Activated CD4-positive, CD25-positive, alpha-beta regulatory T cell treated with anti-CD3 and anti-CD28 coated beads, Interleukin-2, amount 50 U/mL, for 72 hours (primary cell): Measurements from ENCODE around the gene BRPF1.

Experiments used
- DNase-seq: peaks from one replicate; pipeline ENCODE4 v3.0.0; 2021

Gene BRPF1, protein sequence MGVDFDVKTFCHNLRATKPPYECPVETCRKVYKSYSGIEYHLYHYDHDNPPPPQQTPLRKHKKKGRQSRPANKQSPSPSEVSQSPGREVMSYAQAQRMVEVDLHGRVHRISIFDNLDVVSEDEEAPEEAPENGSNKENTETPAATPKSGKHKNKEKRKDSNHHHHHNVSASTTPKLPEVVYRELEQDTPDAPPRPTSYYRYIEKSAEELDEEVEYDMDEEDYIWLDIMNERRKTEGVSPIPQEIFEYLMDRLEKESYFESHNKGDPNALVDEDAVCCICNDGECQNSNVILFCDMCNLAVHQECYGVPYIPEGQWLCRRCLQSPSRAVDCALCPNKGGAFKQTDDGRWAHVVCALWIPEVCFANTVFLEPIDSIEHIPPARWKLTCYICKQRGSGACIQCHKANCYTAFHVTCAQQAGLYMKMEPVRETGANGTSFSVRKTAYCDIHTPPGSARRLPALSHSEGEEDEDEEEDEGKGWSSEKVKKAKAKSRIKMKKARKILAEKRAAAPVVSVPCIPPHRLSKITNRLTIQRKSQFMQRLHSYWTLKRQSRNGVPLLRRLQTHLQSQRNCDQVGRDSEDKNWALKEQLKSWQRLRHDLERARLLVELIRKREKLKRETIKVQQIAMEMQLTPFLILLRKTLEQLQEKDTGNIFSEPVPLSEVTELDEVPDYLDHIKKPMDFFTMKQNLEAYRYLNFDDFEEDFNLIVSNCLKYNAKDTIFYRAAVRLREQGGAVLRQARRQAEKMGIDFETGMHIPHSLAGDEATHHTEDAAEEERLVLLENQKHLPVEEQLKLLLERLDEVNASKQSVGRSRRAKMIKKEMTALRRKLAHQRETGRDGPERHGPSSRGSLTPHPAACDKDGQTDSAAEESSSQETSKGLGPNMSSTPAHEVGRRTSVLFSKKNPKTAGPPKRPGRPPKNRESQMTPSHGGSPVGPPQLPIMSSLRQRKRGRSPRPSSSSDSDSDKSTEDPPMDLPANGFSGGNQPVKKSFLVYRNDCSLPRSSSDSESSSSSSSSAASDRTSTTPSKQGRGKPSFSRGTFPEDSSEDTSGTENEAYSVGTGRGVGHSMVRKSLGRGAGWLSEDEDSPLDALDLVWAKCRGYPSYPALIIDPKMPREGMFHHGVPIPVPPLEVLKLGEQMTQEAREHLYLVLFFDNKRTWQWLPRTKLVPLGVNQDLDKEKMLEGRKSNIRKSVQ (N-terminal part only)

GRCh38 chr3:9731206-9732079, at the start of gene BRPF1:
Gene BRPF1 (plus strand): TSS chr3:9731735. CDS start chr3:9734141, 2,406 bp downstream.
- peak; percentile 96 for DNase-seq

- no peak for DNase-seq
Observed at GRCh38 chr3:9682096-9682495, 49.4 kb upstream of the BRPF1 start.

DNA sequence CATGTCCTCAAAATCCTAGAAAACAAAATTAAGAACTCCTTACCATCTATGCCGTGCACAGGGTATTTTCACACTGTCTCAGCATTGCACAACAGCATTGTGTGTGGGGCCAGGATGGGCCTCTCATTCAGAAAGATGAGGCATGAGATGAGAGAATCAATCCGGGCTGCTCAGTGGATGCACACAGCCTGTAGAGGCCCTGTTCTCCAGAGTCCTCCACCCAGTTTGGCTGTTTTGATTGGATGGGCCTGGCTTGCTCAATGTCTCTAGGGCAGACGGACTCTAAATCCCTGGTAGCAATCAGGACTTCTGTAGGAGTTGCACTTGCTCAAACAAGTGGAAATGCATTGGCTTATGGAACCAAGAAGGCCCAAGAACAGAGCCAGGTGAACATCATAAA, 48.1 kb upstream of the BRPF1 start:
- no peak for DNase-seq

DNA sequence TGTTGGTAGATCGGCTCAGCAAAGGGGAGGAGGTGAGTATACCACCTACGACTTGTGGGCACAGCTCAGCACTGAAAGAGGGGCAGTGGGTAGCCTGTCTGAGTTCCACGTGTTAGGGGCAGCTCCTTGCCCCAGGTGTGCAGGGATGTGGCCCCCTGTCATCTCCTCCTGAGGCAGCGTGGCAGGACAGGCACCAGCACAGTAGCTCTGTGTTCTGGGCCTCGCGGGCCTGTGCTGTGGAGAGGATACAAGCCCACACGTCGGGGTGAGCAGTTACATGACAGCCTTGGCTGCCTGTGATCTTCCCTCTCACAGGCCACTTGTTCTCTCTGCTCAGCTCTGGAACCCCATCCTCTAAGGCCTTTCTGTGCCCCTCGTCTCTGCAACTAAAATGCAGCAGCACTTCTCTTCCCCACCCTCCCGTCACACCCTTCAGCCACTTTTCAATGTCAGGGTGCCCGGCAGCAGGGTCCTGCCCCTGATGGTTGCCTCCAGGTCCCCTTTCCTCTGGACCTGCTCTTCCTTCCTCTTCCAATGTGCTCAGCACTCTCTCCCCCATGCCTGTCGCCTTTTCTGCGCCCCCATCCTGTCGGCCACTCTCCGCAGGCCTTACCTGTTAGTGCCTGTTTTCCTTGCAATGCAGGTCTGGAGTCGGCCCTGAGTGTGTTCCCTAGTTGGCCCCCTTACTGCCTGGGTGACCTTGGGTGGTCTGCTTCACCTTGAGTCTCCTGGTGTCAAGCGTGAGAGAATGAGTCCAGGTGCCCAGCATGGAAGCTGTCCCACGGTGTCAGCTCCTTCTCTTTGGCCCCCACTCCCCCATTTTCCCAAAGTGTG, 46.1 kb upstream of the BRPF1 start:
- no peak for DNase-seq

- no peak for DNase-seq
Observed at GRCh38 chr3:9686050-9686550, 45.4 kb upstream of the BRPF1 start.

- DNase-seq, result no peak
Observed at GRCh38 chr3:9686703-9687102, 44.8 kb upstream of the BRPF1 start.

DNA sequence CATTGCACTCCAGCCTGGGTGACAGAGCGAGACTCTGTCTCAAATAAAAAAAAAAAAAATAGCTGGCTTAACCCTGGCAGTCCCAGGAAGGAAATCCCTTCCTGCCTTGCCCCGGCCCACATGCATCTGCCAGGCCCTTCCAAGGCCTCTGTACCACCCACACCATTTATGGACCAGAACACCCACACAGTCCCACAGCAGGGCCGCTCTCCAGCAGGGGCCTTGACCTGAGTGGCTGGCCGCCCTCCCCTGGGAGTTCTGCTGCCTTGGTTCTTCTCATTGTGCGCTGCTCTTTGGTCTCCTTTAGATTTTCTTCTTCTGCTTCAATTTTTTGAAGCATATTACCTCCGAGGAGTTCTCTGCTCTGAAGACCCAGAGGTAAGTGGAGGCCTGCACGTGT, 44.0 kb upstream of the BRPF1 start:
- DNase-seq, result no peak

DNA sequence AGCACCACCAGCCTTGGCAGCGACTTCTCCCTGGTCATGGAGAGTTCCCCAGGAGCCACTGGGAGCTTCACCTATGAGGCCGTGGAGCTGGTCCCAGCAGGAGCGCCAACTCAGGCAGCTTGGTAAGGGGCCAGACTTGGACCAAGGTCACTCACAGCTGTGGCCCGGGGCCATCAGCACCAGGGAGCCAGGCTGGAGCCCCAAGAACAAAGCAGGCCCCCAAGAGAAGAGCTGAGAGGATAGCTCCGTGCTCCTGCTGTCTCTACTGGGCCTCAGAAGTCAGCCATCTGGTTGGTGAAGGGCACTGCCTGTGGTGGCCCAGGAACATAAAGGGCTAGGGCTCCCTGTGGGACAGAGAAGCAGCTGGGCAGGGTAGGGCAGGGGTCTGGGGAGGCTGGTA, 42.6 kb upstream of the BRPF1 start:
- no peak for DNase-seq

GRCh38 chr3:9689757-9690156, 41.8 kb upstream of the BRPF1 start:
- DNase-seq, result no peak

GRCh38 chr3:9690451-9691450, 40.8 kb upstream of the BRPF1 start:
- no peak for DNase-seq

DNA sequence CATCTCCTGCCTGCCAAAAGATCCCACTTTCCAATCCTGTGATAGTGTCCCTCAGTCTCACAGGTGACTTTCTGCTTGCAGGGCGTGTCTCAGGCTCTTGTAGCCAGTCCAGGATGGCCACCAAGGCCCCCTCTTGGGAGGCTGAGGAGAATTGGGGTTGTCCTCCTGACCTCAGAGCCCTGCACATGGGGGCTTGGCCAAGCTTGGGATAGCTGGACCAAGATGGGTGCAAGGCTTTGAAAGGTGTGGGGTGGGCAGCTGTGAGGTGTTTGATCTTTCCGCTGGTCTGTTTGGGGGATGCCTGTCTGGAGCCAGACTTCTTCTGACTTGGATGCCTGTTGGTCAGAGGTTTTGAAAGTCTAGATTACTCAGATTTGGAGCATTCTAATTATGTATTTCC, 39.9 kb upstream of the BRPF1 start:
- DNase-seq, result no peak

- DNase-seq, result no peak
Observed at GRCh38 chr3:9692416-9692815, 39.1 kb upstream of the BRPF1 start.

GRCh38 chr3:9695345-9695744, 36.2 kb upstream of the BRPF1 start:
- DNase-seq, result no peak

GRCh38 chr3:9695746-9696145, 35.8 kb upstream of the BRPF1 start:
- DNase-seq, result no peak

GRCh38 chr3:9696480-9697220, 34.9 kb upstream of the BRPF1 start:
- DNase-seq, result no peak

DNA sequence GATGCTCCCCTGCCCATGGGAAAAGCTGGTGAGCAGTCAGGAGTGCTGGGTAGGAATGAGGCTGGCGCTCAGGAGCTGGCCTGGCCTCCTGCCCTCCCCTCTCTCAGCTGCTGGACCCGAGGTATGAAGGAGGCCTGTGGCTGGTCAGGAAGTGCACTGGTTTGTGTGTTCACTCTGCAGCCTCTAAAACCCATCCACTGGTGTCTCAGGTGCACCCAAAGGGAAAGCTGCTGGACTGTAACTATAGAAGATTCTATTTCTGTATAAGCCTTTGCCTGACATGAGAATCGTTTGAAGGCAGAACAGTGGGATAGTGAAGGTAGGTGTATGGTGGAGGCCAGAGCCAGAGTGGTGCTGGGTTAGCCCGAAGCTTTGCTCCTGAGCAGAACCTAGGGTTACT, 33.6 kb upstream of the BRPF1 start:
- no peak for DNase-seq

DNA sequence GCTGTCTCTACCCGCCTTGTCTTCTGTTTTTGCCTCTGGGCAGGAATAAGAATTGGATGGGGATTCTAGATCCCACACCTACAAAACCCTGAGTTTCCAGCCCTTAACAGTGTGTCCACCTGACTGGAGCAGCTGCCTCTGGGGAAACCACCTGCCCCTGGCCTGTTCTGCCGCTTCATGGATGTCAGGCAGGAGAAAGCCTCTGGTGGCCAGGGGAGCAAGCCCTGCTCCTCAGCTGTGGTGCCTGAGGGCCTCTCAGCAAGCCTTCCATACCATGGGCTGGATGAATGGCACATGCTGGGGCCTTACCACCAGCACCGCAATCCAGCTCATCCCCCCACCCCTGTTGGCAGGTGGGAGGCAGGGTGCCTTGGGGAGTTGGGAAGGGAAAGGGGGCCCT, 33.2 kb upstream of the BRPF1 start:
- DNase-seq, result no peak

DNA sequence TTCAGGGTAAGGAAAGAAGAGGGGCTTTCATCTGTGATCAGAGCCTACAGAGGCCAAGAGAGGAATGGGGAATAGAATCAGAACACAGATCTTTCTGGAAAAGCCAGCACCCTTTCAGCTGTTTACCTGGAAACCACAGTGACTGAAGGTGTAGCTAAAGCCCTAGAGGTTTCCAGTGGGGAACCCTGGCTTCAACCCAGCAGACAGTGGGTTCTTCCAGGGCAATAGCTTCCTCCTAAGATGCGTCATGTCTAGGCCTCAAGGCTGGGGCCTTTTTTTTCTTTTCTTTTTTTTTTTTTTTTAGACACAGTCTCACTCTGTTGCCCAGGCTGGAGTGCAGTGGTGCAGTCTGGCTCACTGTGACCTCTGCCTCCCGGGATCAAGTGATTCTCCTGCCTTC, 31.0 kb upstream of the BRPF1 start:
- DNase-seq, result no peak

GRCh38 chr3:9701006-9701405, 30.5 kb upstream of the BRPF1 start:
- no peak for DNase-seq
